Testis (tissue), 3 donors: ENCODE measurements around the gene DHCR7. TPM values are rescaled to one million over a fixed set of nuclear protein-coding genes. Genes with fewer than 3 reads are reported as not detected.

ENCODE experiments used
- DNase-seq: peaks from one replicate; pipeline ENCODE4 v3.0.0-alpha.2; 2019
- H3K27ac ChIP-seq, 2 donors: fragments of 200-600 bp; sonication (generic); one replicate each; pipeline ENCODE4 v1.5.1; 2019
- H3K27me3 ChIP-seq: fragments of 200-600 bp; sonication (generic); one replicate; pipeline ENCODE4 v1.5.1; 2019
- H3K36me3 ChIP-seq: fragments of 200-600 bp; sonication (generic); one replicate; pipeline ENCODE4 v1.5.1; 2017; ENCODE audit warnings: low read depth; ENCODE audit errors: missing control alignments
- H3K4me1 ChIP-seq: fragments of 200-600 bp; sonication (generic); one replicate; pipeline ENCODE4 v1.5.1; 2019
- H3K4me3 ChIP-seq, 2 donors: fragments of 200-600 bp; sonication (generic); one replicate each; pipeline ENCODE4 v1.5.1; 2017 to 2019
- H3K9me3 ChIP-seq: fragments of 200-600 bp; sonication (generic); one replicate; pipeline ENCODE4 v1.5.1; 2017
- POLR2A ChIP-seq: fragments of 450-650 bp; IDR thresholded peaks from one replicate; pipeline ENCODE4 v1.6.1; 2017; ENCODE audit warnings: antibody characterized with exemption, mild to moderate bottlenecking, moderate library complexity
- WGBS, 2 donors: methylation state at CpG; one replicate each; pipeline ENCODE4 v1.1.5; 2018; 5-methylcytosine and 5-hydroxymethylcytosine counted together
- intact Hi-C: fragments of 100-400 bp; cut with DNase I; formaldehyde crosslinking; loops from one replicate; pipeline ENCODE4 v1.15.1; 2023; ENCODE audit warnings: low total_unique reads
- polyA plus RNA-seq: library from polyadenylated mRNA; stranded (reverse); fragments of 350-450 nt; fragmentation: Illumina TruSeq; extraction: RNeasy Lipid Tissue Mini Kit (QIAGEN cat#74804); gene quantifications from one replicate; pipeline ENCODE4 v1.2.3, GENCODE V29; 2014; ENCODE audit warnings: low read depth, low replicate concordance; ENCODE audit not compliant: insufficient read depth
- total RNA-seq, 2 donors: library from RNA; depleted of rRNA; stranded (reverse); fragments of >200 nt; gene quantifications; one replicate each; pipeline ENCODE4 v1.2.3, GENCODE V29; 2016
- TF ChIP-seq, protein P1 (sequence below), 3 experiments: fragments of 450-650 bp in 2 of 3; fragments of 200-600 bp in 1 of 3; sonication (generic) in 1 of 3; IDR thresholded peaks; one replicate each; pipeline ENCODE4 v1.5.1; 2016 to 2019; ENCODE audit warnings: antibody characterized with exemption in 3 of 3, mild to moderate bottlenecking in 2 of 3, moderate library complexity in 1 of 3

DHCR7 gene
- total and polyA plus RNA-seq, 3 donors from 2014 or later = 54.2 to 101 (median 65.3) TPM

DNA sequence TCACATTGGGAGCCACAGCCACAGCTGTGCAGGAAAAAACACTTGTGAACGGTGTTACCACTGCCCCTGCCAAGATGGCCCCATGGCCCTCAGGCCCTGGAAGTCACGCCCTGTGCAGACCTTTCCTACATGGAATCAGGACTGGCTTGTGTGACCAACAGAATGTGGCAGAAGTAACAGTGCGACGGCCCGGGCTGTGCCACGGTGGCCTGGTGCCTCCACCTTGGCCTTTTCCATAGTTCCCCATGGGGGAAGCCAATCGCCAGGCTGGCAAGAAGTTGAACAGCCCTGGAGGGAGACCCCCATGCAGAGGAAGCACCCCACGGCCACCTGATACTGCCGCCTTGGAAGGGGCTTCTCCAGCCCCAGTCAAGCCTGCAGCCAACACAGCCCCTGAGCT, 48.0 kb downstream of the DHCR7 start:
- no peaks in the 10 kb centered on the region for H3K9me3 ChIP-seq
- no peak for DNase-seq
- H3K27me3 ChIP-seq = no peaks in the 10 kb centered on the region
- H3K27ac ChIP-seq = no peak overlapping the region
- no peaks in the 10 kb centered on the region for H3K36me3 ChIP-seq
- intact Hi-C loops = no loop called here
- no peaks in the 10 kb centered on the region for H3K4me1 ChIP-seq
- H3K4me3 ChIP-seq = no peak overlapping the region
- 94% methylated on average over 9 of the region's 9 CpGs; no CpG with 5 or more reads in 1 of the 2 donors for whole genome bisulfite sequencing, 2 donors
- TF ChIP-seq, protein P1, sequence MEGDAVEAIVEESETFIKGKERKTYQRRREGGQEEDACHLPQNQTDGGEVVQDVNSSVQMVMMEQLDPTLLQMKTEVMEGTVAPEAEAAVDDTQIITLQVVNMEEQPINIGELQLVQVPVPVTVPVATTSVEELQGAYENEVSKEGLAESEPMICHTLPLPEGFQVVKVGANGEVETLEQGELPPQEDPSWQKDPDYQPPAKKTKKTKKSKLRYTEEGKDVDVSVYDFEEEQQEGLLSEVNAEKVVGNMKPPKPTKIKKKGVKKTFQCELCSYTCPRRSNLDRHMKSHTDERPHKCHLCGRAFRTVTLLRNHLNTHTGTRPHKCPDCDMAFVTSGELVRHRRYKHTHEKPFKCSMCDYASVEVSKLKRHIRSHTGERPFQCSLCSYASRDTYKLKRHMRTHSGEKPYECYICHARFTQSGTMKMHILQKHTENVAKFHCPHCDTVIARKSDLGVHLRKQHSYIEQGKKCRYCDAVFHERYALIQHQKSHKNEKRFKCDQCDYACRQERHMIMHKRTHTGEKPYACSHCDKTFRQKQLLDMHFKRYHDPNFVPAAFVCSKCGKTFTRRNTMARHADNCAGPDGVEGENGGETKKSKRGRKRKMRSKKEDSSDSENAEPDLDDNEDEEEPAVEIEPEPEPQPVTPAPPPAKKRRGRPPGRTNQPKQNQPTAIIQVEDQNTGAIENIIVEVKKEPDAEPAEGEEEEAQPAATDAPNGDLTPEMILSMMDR (IDR thresholded peaks at IDR 0.05) = no peak
- no peak for TF ChIP-seq POLR2A

DNA sequence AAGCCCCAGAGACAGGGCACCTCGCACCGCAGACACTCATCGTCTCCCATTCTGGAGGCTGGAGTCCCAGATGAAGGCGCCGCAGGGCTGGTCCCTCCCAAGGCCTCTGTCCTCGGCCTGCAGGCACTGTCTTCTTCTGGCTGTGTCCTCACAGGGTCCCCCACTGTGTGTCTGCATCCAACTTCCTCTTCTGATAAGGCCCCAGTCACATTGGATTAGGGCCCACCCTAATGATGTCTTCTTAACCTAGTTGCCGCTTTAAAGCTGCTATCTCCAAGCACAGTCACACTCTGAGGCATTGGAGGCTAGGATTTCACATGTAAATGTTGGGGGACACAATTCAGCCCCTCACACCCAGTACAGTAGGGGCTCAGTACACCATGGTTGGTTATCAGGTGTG, 48.9 kb downstream of the DHCR7 start:
- 96 to 98% methylated on average over 7 of the region's 7 CpGs for WGBS, 2 donors
- H3K4me1 ChIP-seq = no peaks in the 10 kb centered on the region
- no peaks in the 10 kb centered on the region for H3K36me3 ChIP-seq
- TF ChIP-seq, protein P1 (IDR thresholded peaks at IDR 0.05) = no peak
- no peak for TF ChIP-seq POLR2A
- H3K9me3 ChIP-seq = no peaks in the 10 kb centered on the region
- intact Hi-C loops = no loop called here
- no peak overlapping the region for H3K4me3 ChIP-seq
- H3K27me3 ChIP-seq = no peaks in the 10 kb centered on the region
- no peak overlapping the region for H3K27ac ChIP-seq
- DNase-seq = no peak

DNA sequence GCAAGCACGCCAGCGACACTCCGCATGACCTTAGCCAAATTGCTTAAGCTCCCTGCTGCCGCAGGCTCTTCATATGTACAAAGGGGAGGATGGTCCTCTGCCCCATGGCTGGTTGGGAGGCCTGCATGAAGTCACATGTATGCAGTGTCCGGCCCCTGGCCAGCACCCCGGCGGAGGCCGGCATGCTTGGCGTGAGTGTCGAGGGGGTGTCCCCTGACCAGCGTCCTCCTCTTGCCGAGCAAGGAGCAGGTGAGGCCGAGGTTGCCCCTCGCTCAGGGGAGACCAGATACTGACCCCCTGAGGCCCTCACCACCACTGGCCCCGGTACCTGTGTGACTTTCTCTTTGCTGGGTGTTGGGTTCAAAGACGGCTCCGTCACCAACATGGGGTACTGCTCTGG, 50.2 kb downstream of the DHCR7 start:
- WGBS, 2 donors = 89 to 96% methylated on average over 9 to 16 of the region's 17 CpGs
- intact Hi-C loops = no loop called here
- no peak for DNase-seq
- TF ChIP-seq, protein P1 (IDR thresholded peaks at IDR 0.05) = no peak
- no peak for TF ChIP-seq POLR2A
- Histone ChIP-seq H3K4me1 (no peaks in the 10 kb centered on the region), H3K27me3 (no peaks in the 10 kb centered on the region), H3K4me3 (no peak overlapping the region), H3K36me3 (no peaks in the 10 kb centered on the region), H3K9me3 (no peaks in the 10 kb centered on the region), H3K27ac (no peak overlapping the region)

DNA sequence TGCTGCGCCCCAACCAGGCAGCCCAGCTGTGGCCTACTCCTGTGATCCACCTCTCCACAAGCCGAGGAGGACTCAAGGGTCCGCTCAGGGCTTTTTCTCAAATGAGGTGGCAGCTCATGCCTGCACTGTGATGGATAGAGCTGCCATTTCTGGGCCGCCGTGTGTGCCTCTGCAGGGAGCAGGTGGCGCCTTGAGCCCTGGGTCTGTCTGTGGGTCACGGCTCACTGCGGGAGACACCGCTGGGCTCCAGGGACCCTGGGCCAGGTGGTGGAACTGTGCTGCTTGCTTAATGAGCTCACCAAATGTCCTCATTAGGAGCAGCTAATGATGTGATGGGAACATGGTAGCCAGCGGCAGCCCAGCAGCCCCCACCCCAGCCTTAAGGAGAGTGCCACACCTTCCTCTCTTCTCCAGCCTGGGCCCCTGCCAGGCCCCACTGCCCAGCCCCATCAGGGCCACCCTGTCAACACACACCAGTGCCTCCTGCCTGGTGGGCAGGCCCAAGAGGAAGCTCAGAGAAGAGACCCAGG, 50.8 kb downstream of the DHCR7 start:
- DNase-seq = no peak
- WGBS, 2 donors = 81 to 100% methylated on average over 2 to 10 of the region's 10 CpGs
- intact Hi-C loops = no loop called here
- H3K27me3 ChIP-seq = no peaks in the 10 kb centered on the region
- no peaks in the 10 kb centered on the region for H3K4me1 ChIP-seq
- H3K36me3 ChIP-seq = no peaks in the 10 kb centered on the region
- no peak overlapping the region for H3K4me3 ChIP-seq
- TF ChIP-seq, protein P1 (IDR thresholded peaks at IDR 0.05) = no peak
- no peak for TF ChIP-seq POLR2A
- H3K9me3 ChIP-seq = no peaks in the 10 kb centered on the region
- no peak overlapping the region for H3K27ac ChIP-seq

DNA sequence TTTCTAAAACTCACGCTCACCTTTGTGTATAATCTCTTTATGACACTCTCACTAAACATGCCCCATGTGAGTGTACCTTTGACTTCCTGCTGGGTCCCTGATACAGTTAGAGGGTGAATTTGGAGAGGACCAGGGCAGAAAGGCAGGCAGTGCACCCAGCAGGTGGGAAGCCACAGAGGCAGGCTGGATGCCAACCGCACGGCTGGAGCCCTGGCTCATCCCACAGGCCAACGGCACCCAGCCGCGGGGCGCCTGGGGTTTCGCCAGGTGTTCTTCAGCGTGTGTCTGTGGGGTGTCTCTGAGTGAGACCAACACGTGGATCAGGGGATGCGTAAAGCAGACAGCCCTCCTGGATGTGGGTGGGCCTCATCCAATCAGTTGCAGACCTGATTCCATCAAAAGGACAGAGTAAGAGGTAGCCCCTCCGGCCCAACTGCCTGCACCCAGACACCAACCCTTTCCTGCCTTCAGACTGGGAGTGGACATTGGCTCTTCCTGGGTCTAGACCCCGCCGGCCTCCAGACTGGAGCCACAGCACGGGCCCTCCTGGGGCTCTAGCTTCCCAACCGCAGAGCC, 51.6 kb downstream of the DHCR7 start:
- Histone ChIP-seq H3K27me3 (no peaks in the 10 kb centered on the region), H3K27ac (no peak overlapping the region), H3K4me3 (no peak overlapping the region), H3K9me3 (no peaks in the 10 kb centered on the region), H3K36me3 (no peaks in the 10 kb centered on the region), H3K4me1 (peaks cover 2% of the 10 kb centered on the region)
- 93 to 95% methylated on average over 10 to 16 of the region's 16 CpGs for WGBS, 2 donors
- intact Hi-C loops = no loop called here
- DNase-seq = no peak
- no peak for TF ChIP-seq POLR2A
- TF ChIP-seq, protein P1 (IDR thresholded peaks at IDR 0.05) = no peak
